Lower leg skin (tissue), 3 donors: ENCODE measurements around the gene TSPEAR.

Experiments
- POLR2A ChIP-seq, 2 donors: fragments of 450-650 bp; IDR thresholded peaks; one replicate each; pipeline ENCODE4 v1.6.1; 2016 to 2017; ENCODE audit warnings: antibody characterized with exemption in 2 of 2, mild to moderate bottlenecking in 1 of 2, moderate library complexity in 1 of 2
- TF ChIP-seq, protein P1 (sequence below), 3 donors: fragments of 450-650 bp; IDR thresholded peaks; one replicate each; pipeline ENCODE4 v1.5.1; 2016; ENCODE audit warnings: antibody characterized with exemption in 3 of 3, mild to moderate bottlenecking in 3 of 3, moderate library complexity in 2 of 3

DNA sequence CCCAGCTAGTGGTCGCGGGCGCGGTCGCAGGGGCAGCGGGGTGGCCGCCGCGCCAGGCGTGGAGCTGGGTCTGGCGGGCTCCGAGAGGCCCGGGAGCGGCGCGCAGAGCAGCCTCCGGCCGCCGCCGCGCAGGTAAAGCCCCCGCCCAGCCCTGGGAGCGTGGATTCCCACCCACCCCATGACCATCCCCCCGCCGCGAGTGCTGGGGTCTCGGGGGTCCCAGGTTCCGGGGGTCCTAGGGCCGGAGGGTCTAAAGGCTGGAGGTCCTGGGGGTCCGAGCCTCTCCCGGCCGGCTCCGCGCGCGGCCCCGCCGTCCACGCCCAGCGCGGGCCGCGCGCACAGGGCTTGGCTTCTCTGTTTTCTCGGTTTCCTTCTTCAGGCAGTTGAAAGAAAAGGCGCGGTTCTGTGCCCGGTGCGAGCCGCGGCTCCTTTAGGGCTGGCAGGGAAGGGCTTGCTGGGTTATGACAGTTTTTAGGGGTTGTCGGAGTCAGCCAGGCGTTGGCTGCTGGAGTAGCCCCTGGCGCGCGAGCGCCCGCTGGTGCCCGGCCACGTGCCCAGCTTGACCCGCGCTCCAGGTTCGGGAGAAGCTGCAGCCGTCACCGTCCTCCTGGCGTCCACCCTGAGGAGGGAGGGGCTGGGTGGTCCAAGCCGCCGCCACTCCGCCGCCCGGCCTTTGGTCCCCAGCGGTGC is 255.7 kb downstream of the TSPEAR start:
- TF ChIP-seq, protein P1, sequence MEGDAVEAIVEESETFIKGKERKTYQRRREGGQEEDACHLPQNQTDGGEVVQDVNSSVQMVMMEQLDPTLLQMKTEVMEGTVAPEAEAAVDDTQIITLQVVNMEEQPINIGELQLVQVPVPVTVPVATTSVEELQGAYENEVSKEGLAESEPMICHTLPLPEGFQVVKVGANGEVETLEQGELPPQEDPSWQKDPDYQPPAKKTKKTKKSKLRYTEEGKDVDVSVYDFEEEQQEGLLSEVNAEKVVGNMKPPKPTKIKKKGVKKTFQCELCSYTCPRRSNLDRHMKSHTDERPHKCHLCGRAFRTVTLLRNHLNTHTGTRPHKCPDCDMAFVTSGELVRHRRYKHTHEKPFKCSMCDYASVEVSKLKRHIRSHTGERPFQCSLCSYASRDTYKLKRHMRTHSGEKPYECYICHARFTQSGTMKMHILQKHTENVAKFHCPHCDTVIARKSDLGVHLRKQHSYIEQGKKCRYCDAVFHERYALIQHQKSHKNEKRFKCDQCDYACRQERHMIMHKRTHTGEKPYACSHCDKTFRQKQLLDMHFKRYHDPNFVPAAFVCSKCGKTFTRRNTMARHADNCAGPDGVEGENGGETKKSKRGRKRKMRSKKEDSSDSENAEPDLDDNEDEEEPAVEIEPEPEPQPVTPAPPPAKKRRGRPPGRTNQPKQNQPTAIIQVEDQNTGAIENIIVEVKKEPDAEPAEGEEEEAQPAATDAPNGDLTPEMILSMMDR (IDR thresholded peaks at IDR 0.05) = no peak
- TF ChIP-seq POLR2A (IDR thresholded peaks at IDR 0.05) = no peak
